Small intestine (tissue), 7 donors: ENCODE measurements around the gene SHANK3. TPM values are rescaled to one million over a fixed set of nuclear protein-coding genes. Genes with fewer than 3 reads are reported as not detected.

ENCODE experiments used
- DNase-seq, 2 donors: peaks; one replicate each; pipeline versions ENCODE4 v3.0.0 to v3.0.0-alpha.2; 2013
- FAIRE-seq: peaks from 2 replicates; lab custom pipeline; 2012; peaks lifted over from hg19 to GRCh38; lab: Jason Lieb, UNC
- H3K27ac ChIP-seq, 3 donors: one replicate each; pipeline ENCODE4 v1.5.1; 2013; ENCODE audit warnings: low read length in 2 of 3, mild to moderate bottlenecking in 2 of 3, control low read depth in 1 of 3, inconsistent platforms in 1 of 3, low read depth in 1 of 3, moderate library complexity in 1 of 3
- H3K27me3 ChIP-seq, 3 donors: one replicate each; pipeline ENCODE4 v1.6.1; 2013; ENCODE audit warnings: low read length in 3 of 3, inconsistent platforms in 1 of 3; ENCODE audit not compliant: control insufficient read depth in 3 of 3, insufficient read depth in 3 of 3
- H3K36me3 ChIP-seq, 3 donors: one replicate each; pipeline ENCODE4 v1.6.1; 2013; ENCODE audit warnings: low read length in 3 of 3, inconsistent platforms in 1 of 3, low read depth in 1 of 3, mild to moderate bottlenecking in 1 of 3, moderate library complexity in 1 of 3; ENCODE audit not compliant: control insufficient read depth in 3 of 3, insufficient read depth in 2 of 3
- H3K4me1 ChIP-seq, 3 donors: one replicate each; pipeline ENCODE4 v1.6.1; 2013; ENCODE audit warnings: low read length in 2 of 3, inconsistent platforms in 1 of 3, low read depth in 1 of 3, mild to moderate bottlenecking in 1 of 3, moderate library complexity in 1 of 3; ENCODE audit not compliant: control insufficient read depth in 3 of 3, insufficient read depth in 2 of 3
- H3K4me3 ChIP-seq, 3 donors: one replicate each; pipeline ENCODE4 v1.5.1; 2013; ENCODE audit warnings: low read length in 3 of 3, control low read depth in 1 of 3, inconsistent platforms in 1 of 3, low read depth in 1 of 3, mild to moderate bottlenecking in 1 of 3, moderate library complexity in 1 of 3
- H3K9me3 ChIP-seq, 2 donors: one replicate each; pipeline ENCODE4 v1.6.1; 2013; ENCODE audit warnings: low read depth in 1 of 2, low read length in 1 of 2; ENCODE audit not compliant: control insufficient read depth in 2 of 2, insufficient read depth in 1 of 2
- WGBS, 3 donors: extraction: QIAGEN DNeasy Blood & Tissue Kit; methylation state at CpG; one replicate each; pipeline ENCODE4 v1.1.7; 2013; 5-methylcytosine and 5-hydroxymethylcytosine counted together
- polyA plus RNA-seq, 4 donors: library from polyadenylated mRNA; stranded (reverse) in 3 of 4; unstranded in 1 of 4; fragments of 200-250 nt in 3 of 4; fragments of 120-200 nt in 1 of 4; gene quantifications; one replicate each; pipeline versions ENCODE4 v1.2.1 to v1.2.3, GENCODE V29; 2013
- donor health status: healthy with polysubstance abuse.
- donor health status: control.
- donor health status: control.
- donor health status: Bipolar disorder and iron deficiency.
- donor health status: healthy.

The SHANK3 gene
- polyA plus RNA-seq, 4 donors = 0.27 to 19.6 (median 5.2) TPM

DNA sequence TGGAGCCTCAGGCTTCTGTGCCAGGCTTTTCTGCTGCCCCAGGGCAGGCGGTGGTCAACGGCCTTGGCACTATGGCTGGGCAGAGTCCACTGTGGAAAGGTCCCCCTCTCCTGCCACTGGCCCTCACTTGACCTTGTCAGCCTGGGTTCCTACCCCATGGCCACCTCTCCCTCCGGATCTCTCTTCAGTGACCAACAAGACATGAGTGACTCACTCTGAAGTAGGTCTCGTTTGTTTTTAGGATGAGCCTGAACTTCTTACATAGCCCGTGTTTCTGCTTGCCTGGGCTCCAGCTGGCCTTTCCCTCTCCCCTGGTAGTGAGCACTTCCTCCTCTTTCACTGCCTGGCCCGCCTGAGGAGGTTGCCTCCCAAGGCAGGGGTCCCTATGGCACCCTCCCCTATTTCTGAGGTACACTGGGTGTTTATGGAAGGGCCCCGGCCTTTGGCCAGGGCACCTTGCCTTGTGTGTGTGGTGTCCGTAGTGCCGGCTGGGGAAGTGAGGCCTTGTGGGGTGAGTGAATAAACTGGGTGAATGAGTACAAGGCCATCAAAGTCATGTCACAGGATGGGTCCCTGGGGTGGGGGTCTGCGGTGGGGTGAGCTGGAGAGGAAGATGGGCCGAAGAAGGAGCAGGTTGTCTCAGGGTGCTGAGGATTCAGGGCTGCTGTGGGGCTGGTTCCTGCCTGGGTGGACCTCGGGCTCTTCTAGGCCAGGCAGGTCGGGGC is 5.0 kb downstream of the SHANK3 start:
- Histone ChIP-seq H3K4me3 (no peak overlapping the region), H3K36me3 (peaks cover 0 to 2% (median 0%) of the 10 kb centered on the region in 3 donors), H3K4me1 (no peaks in the 10 kb centered on the region), H3K27ac (no peak overlapping the region), H3K27me3 (peaks cover 6 to 26% (median 15%) of the 10 kb centered on the region in 3 donors), H3K9me3 (peaks cover 0 to 5% of the 10 kb centered on the region in 2 donors)
- DNase-seq (no peak), FAIRE-seq (no peak)
- 81 to 84% (median 83%) methylated on average over 13 of the region's 13 CpGs for WGBS, 3 donors

DNA sequence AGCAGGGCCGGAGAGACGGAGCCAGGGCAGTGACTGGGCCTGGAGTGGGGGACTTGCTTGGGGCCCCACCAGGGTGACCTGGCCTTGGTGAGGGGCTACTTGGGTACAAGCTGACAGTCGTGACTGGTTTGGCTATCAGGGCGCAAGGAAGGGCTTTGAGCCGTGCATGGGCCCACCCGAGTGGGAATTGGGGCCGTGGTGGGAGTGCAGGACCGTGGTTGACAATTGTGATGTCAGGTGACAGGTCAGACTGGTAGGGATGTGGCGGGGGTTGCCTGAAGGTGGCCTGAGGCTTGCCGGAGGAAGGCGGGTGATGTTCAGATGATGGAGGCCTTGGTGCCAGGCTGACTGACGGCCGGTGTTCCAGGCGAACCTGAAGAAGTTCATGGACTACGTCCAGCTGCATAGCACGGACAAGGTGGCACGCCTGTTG is 5.6 kb downstream of the SHANK3 start:
- H3K9me3 ChIP-seq = no peaks in the 10 kb centered on the region
- no peak overlapping the region for H3K27ac ChIP-seq
- H3K36me3 ChIP-seq = peaks cover 0 to 2% (median 0%) of the 10 kb centered on the region in 3 donors
- 87 to 90% (median 89%) methylated on average over 15 to 17 of the region's 17 CpGs for WGBS, 3 donors
- FAIRE-seq (no peak), DNase-seq (no peak)
- H3K4me3 ChIP-seq = no peak overlapping the region
- peaks cover 4 to 20% (median 11%) of the 10 kb centered on the region in 3 donors for H3K27me3 ChIP-seq
- H3K4me1 ChIP-seq = no peaks in the 10 kb centered on the region

DNA sequence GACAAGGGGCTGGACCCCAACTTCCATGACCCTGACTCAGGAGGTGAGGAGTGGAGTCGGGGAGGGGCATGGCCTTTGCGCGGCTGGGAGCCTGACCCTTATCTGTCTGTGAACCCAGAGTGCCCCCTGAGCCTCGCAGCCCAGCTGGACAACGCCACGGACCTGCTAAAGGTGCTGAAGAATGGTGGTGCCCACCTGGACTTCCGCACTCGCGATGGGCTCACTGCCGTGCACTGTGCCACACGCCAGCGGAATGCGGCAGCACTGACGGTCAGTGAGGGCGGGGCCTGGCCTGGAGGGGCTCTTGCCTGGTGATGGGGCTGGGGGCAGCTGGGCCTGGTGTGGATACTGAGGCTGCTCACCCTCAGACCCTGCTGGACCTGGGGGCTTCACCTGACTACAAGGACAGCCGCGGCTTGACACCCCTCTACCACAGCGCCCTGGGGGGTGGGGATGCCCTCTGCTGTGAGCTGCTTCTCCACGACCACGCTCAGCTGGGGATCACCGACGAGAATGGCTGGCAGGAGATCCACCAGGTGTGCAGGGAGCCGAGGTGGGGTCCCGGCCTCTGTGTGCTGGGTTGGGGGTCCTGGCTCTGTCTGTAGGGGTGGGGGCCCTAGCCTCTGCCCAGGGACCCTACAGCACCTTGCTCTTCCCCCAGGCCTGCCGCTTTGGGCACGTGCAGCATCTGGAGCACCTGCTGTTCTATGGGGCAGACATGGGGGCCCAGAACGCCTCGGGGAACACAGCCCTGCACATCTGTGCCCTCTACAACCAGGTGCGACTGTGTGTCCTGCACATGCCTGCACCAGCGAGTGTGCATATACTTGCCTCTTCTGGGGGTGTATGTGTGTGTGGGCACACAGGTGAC is 6.3 kb downstream of the SHANK3 start:
- Histone ChIP-seq H3K9me3 (no peaks in the 10 kb centered on the region), H3K4me1 (no peaks in the 10 kb centered on the region), H3K36me3 (peaks cover 0 to 2% (median 0%) of the 10 kb centered on the region in 3 donors), H3K27ac (no peak overlapping the region), H3K27me3 (peaks cover 4 to 14% (median 7%) of the 10 kb centered on the region in 3 donors), H3K4me3 (no peak overlapping the region)
- 91 to 92% (median 92%) methylated on average over 29 to 30 of the region's 30 CpGs for WGBS, 3 donors
- no peak for FAIRE-seq
- DNase-seq = no peak

- no peak for DNase-seq
- FAIRE-seq = no peak
- Histone ChIP-seq H3K4me1 (no peaks in the 10 kb centered on the region), H3K27me3 (no peaks in the 10 kb centered on the region), H3K4me3 (no peak overlapping the region), H3K9me3 (no peaks in the 10 kb centered on the region), H3K27ac (no peak overlapping the region), H3K36me3 (no peaks in the 10 kb centered on the region)
- 87 to 91% (median 87%) methylated on average over 20 to 21 of the region's 21 CpGs for WGBS, 3 donors
Observed at GRCh38 chr22:50683086-50683993, 10.7 kb downstream of the SHANK3 start.

GRCh38 chr22:50683994-50684371 is 11.4 kb downstream of the SHANK3 start:
- 62 to 78% (median 64%) methylated on average over 6 of the region's 6 CpGs for WGBS, 3 donors
- no peak for FAIRE-seq

DNA sequence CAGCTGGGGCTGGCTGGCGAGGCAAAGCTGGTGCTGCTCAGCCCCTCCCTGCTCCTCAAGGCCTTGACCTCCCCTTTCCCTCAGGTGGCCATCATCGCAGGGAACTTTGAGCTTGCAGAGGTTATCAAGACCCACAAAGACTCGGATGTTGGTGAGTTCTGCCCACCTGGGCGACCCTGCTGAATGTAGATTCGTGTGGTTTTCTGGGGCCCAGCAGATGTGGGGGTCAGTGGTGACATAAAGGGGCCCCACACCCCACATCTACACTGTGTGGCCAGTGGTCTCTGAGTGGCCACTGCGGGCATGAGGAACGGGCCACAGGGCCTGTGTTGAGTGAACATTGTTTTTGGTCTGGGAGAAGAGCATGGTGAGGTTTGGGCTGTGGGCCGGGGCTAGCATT is 11.9 kb downstream of the SHANK3 start:
- H3K36me3 ChIP-seq = no peaks in the 10 kb centered on the region
- no peak overlapping the region for H3K27ac ChIP-seq
- H3K9me3 ChIP-seq = no peaks in the 10 kb centered on the region
- no peak for DNase-seq
- H3K27me3 ChIP-seq = no peaks in the 10 kb centered on the region
- H3K4me1 ChIP-seq = no peaks in the 10 kb centered on the region
- WGBS, 3 donors = 70 to 84% (median 75%) methylated on average over 8 of the region's 8 CpGs
- FAIRE-seq = no peak
- no peak overlapping the region for H3K4me3 ChIP-seq

More at GRCh38 chr22:50683994-50684371, 11.4 kb downstream of the SHANK3 start:
- Histone ChIP-seq H3K27ac (no peak overlapping the region), H3K9me3 (no peaks in the 10 kb centered on the region), H3K36me3 (no peaks in the 10 kb centered on the region), H3K27me3 (no peaks in the 10 kb centered on the region), H3K4me1 (no peaks in the 10 kb centered on the region), H3K4me3 (no peak overlapping the region)
- no peak for DNase-seq

DNA sequence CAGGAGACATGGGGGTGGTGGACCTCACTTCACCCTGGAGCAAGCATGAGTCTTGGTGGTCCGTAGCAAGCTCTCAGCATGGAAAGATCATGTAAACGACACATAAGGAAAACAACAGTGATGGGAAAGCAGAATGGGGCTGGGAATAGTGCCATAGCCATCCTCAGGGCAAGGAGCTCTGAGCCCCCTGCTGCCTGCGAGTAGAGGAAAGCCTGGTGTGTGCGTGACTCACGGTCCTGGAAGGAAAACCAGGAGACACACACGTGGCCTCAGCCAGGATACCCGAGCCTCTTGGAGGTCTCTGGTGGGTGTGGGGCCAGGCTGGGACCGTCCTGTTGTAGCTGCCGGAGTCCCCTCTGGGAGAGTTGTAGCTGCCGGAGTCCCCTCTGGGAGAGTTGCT is 12.4 kb downstream of the SHANK3 start:
- DNase-seq (no peak), FAIRE-seq (no peak)
- no peaks in the 10 kb centered on the region for H3K27me3 ChIP-seq
- H3K27ac ChIP-seq = no peak overlapping the region
- H3K9me3 ChIP-seq = no peaks in the 10 kb centered on the region
- no peaks in the 10 kb centered on the region for H3K36me3 ChIP-seq
- no peak overlapping the region for H3K4me3 ChIP-seq
- WGBS, 3 donors = 52 to 71% (median 56%) methylated on average over 9 to 10 of the region's 10 CpGs
- H3K4me1 ChIP-seq = no peaks in the 10 kb centered on the region

- no peaks in the 10 kb centered on the region for H3K27me3 ChIP-seq
- no peaks in the 10 kb centered on the region for H3K4me1 ChIP-seq
- no peaks in the 10 kb centered on the region for H3K36me3 ChIP-seq
- DNase-seq (no peak), FAIRE-seq (no peak)
- WGBS, 3 donors = 59 to 66% (median 63%) methylated on average over 9 of the region's 9 CpGs
- H3K9me3 ChIP-seq = no peaks in the 10 kb centered on the region
- no peak overlapping the region for H3K27ac ChIP-seq
- H3K4me3 ChIP-seq = no peak overlapping the region
Observed at GRCh38 chr22:50686794-50687193, 14.2 kb downstream of the SHANK3 start.
